ENCODE data around the gene CYP27B1.

The CYP27B1 gene, protein sequence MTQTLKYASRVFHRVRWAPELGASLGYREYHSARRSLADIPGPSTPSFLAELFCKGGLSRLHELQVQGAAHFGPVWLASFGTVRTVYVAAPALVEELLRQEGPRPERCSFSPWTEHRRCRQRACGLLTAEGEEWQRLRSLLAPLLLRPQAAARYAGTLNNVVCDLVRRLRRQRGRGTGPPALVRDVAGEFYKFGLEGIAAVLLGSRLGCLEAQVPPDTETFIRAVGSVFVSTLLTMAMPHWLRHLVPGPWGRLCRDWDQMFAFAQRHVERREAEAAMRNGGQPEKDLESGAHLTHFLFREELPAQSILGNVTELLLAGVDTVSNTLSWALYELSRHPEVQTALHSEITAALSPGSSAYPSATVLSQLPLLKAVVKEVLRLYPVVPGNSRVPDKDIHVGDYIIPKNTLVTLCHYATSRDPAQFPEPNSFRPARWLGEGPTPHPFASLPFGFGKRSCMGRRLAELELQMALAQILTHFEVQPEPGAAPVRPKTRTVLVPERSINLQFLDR

DNA sequence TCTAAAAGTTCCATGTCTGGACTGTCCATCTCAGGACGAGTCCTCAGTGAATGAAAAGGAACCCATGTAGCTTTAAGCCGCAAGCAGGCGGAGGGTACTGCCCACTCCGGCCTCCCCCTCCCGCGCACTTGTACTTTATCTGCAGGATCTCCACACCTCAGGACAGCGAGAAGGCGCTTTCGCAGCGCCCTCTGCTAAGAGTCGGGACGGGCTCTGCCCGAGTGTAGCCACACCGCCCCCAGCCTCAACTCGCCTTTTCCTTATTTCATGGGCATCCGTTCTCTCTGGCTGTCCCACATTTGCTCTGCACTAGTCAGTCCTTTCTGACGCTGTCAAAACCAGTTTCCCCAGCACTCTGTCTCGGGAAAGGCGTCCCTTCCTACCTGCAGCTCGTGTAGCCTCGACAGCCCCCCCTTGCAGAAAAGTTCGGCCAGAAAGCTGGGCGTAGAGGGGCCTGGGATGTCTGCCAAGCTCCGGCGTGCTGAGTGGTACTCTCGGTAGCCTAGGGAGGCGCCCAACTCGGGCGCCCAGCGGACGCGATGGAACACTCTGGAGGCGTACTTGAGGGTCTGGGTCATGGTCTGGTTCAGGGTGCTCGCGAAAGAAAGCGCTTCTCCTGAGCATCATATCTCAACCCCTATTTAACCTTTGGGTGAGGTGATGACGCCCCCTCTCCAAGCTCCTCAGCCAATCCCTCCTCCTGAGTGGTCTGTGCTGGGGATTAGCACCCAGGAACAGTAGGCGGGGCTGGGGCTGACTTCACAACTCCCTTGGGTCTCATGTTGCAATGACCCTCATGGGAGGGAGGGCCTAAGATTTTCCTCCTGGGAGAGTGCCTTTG, at the start of gene CYP27B1:
Gene CYP27B1 (minus strand): TSS at position 615 of the 841 bp plus-strand sequence. CDS start 37 bp downstream, at position 578.
- no peak for DNase-seq (ENCODE audit: low spot score)

DNA sequence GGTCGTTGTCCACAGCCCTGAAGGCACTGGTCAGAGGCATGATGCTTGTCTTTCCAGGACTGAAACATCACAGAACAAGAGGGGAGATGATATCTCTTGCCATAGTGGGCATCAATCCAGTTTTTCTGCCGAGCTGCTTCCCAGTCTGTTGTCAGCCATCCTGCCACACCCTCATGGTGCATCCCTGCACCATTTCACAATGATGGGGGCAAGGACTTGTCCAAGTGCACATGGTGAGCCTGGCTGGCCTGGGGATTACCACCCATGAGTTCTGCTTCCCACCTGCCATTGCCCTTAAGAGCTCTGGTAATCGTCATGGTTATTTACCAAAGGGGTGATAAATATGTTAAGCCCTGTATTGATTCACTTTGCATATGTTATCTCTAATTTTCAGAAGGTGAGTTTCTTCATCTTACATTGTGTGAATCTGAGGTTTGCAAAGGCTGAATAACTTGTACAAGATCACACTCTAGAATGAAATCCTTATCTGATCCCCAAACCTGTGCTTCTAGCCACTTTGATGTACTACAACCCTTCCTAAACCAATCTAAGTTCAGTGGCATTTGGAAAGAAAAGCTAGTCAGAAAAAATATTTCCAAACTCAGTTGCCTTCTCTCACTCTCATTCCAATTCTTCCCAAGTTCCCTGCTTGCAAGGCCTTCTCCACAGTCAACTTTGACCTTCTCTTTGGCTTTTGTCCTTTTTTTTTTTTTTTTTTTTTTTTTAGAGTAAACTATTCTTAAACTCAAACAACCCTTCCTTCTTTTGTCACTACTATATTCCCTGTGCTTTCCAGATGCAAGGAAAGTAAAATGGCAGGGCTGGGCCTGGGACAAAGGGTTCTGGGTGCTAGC, 49.4 kb upstream of the CYP27B1 start:
- no peak for DNase-seq (ENCODE audit: low spot score)

DNA sequence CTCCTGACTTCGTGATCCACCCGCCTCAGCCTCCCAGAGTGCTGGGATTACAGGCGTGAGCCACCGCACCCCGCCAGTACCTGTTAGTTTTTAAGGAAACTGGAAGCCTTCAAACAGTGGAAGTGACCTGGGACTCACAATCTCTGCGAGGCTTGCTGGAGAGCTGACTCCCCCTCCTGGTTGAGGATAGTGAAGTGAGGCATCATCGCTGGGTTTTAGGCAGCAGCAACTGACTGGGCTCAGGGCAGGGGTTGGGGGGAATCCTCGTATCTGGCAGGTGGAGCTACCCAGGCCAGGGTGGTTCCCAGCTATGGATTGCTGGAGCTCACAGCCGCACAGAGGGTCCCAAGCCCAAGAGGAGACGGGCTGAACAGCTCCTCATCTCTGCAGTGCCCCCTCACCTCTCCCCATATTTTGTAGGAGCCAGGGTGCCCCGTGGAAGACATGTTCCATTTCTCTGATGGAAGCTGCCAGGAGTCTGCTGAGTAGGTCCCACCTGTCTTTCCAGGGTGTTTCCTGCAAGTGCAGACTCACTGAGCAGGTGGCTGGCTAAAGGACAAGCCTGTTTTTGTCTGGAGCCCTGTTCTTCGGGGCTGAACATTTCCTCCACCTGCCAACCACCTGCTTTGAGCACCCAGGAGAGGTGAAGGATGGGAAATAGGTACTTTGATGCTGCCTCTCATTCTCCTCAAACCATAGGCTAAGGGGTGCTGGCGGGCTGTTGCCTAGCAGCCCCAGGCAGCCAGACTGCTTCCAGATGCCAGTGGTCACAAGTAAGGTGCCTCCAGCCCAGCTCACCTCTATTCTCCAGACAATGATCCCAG, 48.5 kb upstream of the CYP27B1 start:
- DNase-seq (ENCODE audit: low spot score), result no peak

DNA sequence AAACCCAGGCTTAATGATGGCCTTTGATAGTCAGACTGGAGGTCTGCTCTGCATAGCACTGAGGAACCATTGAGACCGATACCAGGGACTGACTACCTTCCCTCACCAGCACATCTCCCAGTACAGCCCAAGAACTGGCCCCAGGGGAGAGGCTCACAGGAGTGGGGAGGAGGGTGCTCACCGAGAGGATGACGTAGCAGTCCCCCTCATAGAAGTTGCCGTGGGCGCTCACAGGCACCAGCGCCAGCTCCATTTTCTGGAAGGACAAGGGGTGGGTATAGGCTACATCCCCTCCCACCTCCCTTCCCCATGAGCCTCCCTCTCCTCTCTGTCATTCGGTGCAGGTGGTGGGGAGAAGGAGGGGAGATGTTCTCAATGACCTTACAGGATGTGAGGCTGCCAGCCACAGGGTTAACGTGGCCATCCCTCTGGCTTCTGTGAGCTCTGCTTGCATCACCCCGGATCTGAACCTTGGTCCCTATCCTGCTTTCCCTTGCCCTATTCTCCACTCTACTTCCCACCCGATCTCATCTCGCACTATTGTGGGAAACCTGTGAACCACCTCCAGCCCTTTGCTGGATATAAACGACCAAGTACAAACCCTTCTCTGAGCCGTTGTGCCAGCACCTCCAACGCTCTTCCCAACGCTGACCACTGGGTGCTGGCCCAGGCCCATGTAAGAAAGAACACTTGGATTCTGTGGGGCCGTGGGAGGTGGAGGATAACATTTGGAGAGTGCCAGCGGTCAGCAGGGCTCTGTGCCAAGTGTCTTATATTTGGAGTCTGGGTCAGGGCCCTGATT, 47.3 kb upstream of the CYP27B1 start:
- DNase-seq (ENCODE audit: low spot score), result no peak

DNA sequence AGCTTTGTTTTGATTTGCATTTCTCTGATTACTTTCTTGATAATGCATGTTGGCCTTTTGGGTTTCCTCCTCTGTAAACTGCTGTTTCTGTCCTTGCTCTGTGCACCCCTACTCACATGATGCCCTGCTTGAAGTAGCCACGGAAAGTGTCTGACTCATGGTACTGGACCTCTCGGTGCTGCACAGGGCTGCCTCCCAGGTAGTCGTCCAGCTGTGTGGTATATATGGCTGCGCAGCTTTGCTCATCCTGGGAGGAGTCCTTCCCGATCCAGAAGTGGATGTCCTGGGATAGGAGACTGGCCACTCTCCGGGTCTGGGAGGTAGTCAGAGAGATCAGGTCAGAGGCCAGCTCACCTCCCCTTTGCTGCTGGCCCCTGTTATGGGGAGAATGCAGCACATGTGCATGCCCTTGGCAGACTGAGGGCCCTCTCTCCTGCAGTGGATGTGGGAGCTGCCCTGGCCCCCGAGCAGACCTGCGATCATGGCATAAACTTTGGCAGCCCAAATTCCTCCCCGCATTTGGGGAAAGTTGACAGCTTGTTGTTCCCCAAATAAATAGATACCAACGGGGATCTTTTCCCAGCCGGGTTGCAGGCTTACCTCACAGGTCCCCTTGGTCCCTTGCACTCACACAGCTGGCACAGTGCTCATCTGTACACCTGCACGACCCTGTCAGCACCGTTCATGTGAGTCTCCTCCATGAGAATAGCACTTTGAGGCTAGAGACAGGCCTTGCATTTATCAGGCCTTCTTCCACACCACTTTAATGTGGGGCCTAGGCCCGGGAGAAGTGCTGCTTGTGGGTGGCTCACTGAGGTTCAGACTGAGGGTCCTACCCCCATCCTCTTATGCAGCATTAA, 46.5 kb upstream of the CYP27B1 start:
- no peak for DNase-seq (ENCODE audit: low spot score)

DNA sequence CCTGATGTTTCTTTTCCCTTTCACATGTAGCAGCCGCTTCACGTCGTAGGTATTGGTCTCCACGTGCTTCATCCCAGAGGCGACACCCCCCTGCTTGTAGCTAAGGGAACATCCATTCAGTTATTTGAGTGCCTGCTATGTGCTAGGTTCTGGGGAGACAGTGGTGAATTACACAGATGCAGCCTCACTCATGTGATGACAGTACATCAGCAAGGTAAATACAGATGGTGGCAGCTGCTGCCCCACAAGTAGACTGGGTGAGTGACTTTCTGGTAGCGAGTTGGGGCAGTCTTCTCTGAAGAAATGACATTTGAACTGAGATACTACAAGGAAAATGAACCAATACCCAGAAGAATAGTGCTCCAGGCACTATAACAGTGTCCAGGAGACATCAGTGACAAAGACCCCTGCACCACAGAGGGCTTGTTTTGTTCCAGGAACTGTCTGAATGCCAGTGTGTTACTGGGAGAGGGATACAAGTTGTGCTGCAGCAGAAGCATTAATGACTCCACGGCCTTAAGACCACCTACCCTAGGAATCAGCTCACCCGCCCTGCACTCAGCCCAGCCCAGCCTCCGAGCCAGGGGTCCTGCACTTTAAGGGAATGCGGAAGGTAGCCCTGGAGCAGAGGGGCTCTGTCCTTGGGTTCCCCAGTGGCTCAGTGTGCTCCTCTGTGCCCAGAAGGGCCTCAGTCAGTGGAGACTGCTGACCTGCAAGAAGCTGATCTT, 44.3 kb upstream of the CYP27B1 start:
- DNase-seq (ENCODE audit: low spot score), result no peak

DNA sequence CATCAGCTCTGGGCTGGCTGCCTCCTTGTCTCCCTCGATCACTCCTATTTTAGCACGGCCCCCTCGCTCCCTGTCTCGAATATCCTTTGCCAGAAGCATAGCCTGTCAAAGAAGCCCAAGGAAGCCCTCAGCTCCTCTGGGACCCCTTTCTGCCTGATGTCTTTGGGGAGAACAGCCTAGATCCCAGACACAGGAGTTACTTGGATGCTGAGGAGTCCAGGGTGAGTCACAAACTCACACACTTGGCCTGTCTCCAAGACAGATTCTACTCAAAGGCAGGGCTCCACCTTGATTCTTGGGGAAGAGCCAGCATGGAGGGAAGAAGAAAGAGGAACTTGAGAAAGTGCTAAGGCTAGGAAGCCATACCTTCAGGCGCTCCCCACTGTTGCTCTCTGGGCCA, 43.6 kb upstream of the CYP27B1 start:
- no peak for DNase-seq (ENCODE audit: low spot score)

DNA sequence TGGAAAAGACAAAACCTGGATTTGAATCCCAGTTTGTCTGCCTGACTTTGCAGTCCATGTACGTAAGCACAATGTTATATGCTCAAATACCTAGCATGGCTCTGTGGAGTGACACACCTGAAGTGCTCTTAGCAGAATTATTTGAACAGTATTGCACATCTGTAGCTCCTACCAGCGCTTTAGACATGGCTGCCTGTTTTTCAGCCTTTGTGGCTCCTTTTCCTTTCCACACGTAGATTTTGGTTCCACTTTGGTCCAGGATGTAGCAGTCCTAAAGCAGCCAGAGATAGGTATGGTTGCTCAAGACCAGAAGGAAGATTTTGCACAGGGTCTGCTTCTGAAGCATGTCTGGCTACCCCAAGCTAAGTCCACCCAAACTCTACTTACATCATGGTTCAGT, 42.5 kb upstream of the CYP27B1 start:
- no peak for DNase-seq (ENCODE audit: low spot score)

DNA sequence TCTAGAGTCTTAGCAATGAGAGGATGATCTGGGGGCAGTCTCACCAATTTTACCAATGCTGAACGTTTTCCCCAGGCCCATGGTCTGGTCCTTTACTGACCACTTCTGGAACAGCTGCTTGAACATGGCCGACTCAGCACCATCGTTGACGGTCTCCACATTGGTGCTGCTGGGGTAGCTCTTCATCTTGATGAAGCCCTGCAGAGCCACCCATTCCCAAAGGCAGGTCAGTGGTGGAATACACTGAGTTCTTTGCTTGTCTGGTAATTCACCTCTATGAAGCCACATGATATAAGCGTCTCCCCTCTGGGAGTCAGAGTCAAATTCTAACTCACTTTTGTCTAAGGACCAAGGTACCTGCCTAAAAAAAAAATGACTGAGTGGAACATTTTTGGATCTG, 41.5 kb upstream of the CYP27B1 start:
- no peak for DNase-seq (ENCODE audit: low spot score)

DNA sequence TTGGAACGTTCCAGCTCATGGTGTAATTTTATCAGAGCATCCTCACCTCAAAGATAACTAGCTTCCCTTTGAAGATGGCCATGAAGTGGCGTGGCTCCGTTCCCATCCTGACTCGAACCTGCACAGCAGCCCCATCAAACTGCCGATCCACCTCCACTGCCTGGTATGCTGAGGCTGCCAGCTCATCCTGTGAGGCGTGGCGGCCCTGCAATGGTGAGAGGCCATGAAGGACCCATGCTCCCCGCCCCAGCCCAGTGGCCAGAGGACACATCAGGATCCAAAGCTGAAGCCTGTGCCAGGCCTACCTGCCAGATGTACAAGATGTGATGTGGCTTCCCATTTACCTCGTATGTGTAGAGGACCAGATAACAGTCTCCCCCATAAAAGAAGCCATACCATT, 40.4 kb upstream of the CYP27B1 start:
- DNase-seq (ENCODE audit: low spot score), result no peak

DNA sequence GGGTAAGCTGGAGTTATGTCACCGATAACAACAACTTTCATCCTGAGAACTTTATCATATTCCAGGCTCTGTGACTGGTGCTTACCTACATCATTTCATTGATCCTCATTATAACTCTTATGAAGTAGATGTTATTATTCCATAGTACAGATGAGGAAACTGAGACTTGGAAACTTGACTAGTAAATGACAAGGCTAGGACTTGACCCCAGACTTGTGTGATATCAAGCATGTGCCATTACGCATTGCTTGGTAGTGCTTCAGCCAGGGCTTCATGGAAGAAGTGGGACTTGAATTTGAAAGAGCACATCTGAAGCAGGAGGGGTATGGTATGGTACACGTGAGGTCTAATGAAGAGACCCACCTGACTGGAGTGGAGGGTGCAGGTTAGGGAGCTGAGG, 39.8 kb upstream of the CYP27B1 start:
- DNase-seq (ENCODE audit: low spot score), result no peak

DNA sequence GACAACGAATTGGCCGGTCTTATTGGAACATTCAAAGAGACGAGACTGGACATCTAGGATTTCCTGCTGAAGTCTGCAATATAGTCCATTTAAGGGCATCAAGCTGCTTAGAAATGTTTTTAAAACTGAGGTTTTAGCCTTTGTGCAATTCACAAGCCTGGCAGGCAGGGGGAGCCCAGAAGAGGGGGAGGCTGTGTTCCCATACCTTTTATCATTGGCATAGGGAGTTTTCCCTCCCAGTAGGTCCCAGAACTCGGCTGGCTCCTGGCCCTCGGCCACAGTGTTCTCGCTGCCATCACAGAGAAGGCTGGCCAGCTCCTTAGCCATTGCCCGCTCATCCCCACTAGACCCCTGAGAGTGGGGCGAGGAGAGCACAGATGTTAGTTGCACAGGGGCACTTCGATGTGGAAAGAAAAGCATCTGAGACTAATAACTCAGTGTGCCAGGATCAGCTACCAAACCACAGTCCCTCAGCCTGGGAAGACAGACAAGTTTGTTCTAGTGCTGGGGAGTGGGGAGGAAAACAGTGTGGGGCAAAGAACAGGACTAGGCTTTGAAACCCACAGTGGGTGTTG, 36.5 kb upstream of the CYP27B1 start:
- peak; percentile 33 for DNase-seq (ENCODE audit: low spot score)

DNA sequence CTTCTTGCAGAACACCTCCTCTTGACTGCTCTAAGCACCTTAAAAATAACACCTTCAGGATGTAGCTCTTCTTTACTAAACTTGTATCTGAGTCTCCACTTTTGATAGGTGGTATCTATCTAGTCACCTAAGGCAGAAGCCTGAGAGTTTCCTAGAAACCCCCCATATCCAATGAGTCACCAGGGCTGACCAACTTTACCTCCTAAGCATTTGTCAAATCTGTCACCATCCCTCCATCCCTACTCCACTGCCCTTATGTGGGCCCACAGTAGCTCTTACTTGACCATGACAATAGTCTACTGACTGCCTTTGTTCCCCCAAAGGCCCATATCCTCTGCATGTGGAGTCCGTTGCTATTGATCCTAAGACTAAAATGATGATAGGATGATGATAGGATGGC, 35.7 kb upstream of the CYP27B1 start:
- DNase-seq (ENCODE audit: low spot score), result no peak

DNA sequence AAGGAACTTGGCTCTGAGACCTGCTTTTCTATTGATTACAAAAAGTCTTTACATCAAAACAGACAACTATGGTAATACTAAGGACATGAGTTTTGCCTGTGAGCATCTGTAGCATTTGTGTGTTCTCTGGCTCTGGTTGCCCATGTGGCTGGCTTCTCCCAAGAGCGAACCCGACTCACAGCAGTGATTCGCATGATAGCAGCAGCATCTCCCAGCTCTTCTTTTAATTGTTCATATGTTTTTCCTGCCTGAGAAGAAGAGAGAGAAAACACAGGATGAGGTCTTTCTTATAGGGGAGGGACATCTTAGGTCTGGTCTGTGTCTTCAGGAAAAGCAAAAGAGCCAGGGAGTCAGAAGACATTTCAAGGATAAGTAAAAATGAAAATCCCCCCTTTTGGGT, 34.1 kb upstream of the CYP27B1 start:
- no peak for DNase-seq (ENCODE audit: low spot score)

DNA sequence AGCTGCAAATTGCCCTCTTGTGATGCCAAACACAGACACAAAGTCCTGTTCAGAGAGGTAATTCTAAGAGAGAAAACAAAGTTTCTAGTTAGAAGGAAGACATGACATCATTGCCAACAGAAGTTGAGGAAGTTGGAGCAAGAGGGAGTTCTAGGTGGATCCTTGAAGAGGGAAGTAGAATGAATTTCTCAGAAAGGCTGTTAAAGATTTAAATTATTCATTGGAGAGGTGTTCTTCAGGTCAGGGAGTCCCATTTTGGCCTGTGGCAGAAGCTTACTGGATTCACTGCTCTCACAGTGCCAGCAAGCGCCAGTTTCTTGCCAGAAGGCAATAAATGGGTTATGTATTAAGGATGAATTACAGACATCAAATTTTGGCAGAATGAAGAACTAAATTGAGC, 31.1 kb upstream of the CYP27B1 start:
- DNase-seq (ENCODE audit: low spot score), result no peak

DNA sequence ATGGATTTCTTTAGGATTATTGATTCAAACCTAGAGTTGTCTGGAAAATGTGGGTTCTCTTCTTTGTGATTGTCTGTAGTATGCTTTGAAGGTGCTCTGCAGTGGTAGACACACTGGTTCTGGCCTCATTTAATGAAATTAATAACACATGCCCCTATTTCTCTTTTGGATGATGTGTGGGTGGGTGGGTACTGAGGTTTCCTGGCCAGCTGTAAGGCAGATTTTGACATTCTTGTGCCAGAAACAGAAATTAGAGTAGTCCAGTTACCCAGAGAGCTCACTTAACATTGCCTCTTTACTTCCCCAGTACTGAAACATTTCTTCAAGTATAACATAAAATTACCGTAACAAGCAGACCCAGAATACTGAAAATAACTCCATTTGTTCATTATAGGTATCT, 30.1 kb upstream of the CYP27B1 start:
- no peak for DNase-seq (ENCODE audit: low spot score)

DNA sequence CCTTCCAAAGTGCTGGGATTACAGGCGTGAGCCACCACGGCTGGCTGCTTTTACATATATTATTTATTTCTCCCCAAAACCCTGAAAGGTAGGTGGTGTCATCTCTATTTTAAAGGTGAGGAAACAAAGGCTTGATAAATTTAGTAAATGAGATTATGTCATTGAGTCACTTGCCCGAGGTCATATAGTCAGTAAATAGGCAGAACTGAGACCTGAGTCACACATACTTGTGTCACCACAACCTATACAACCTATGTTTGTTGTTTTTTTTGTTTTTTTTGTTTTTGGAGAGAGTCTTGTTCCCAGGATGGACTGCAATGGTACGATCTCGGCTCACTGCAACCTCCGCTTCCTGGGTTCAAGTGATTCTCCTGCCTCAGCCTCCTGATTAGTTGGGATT, 28.5 kb upstream of the CYP27B1 start:
- DNase-seq (ENCODE audit: low spot score), result no peak

DNA sequence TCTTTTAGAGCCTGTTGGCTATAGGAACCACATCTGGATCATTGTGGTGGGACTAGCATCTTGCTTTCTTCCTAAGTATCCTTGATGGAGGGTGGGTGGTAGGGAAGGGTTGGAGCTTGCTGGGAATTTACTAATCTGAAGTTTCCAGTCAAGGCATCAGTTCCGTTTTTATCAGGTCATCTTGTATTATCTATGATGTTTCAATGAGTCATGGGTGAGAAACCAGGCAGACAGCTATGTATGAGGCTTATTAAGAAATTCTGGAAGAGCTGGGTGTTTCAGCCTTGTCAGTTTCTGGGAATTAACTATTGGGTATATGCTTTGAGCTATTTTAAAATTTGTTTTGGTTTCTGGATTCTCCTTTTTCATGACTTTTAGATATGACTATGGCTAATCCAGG, 27.0 kb upstream of the CYP27B1 start:
- DNase-seq (ENCODE audit: low spot score), result no peak

All from germinal center (tissue), 1 donor.